ENCODE data around the gene MPP7.

MPP7 gene

GRCh38 chr10:28293236-28294168, 9.4 kb downstream of the MPP7 start:
- H3K4me2 ChIP-seq (ENCODE audit: low read length) = no peak overlapping the region
- no peaks in the 10 kb centered on the region for H3K27me3 ChIP-seq (ENCODE audit: control insufficient read depth, low read length)
- no peaks in the 10 kb centered on the region for H4K20me1 ChIP-seq (ENCODE audit: control insufficient read depth, insufficient read depth, low read depth, low read length)
- no peak overlapping the region for H3K4me3 ChIP-seq (ENCODE audit: low read length)
- TF ChIP-seq EZH2phosphoT487 (IDR thresholded peaks at IDR 0.05; ENCODE audit: borderline replicate concordance, low read length) (no peak), CTCF (IDR thresholded peaks at IDR 0.05; ENCODE audit: low read depth, low read length, poor library complexity, severe bottlenecking) (no peak)
- no peaks in the 10 kb centered on the region for H3K4me1 ChIP-seq (ENCODE audit: control insufficient read depth, low read length)
- H3K9me2 ChIP-seq (replicated peaks; ENCODE audit: control insufficient read depth, low read length) = no peaks in the 10 kb centered on the region
- no peak overlapping the region for H3K27ac ChIP-seq (ENCODE audit: low read depth, low read length)
- no peaks in the 10 kb centered on the region for H3F3A ChIP-seq (ENCODE audit: control insufficient read depth, insufficient read depth)
- H3K79me2 ChIP-seq (ENCODE audit: control insufficient read depth, low read length) = no peaks in the 10 kb centered on the region
- no peaks in the 10 kb centered on the region for H3K9me3 ChIP-seq (ENCODE audit: control insufficient read depth, insufficient read depth, low read length)
- H3K36me3 ChIP-seq (ENCODE audit: control insufficient read depth, low read length) = no peaks in the 10 kb centered on the region

- no peaks in the 10 kb centered on the region for H3K79me2 ChIP-seq (ENCODE audit: control insufficient read depth, low read length)
- no peaks in the 10 kb centered on the region for H3F3A ChIP-seq (ENCODE audit: control insufficient read depth, insufficient read depth)
- H3K4me2 ChIP-seq (ENCODE audit: low read length) = no peak overlapping the region
- H3K9me2 ChIP-seq (replicated peaks; ENCODE audit: control insufficient read depth, low read length) = no peaks in the 10 kb centered on the region
- H3K9me3 ChIP-seq (ENCODE audit: control insufficient read depth, insufficient read depth, low read length) = no peaks in the 10 kb centered on the region
- no peaks in the 10 kb centered on the region for H3K36me3 ChIP-seq (ENCODE audit: control insufficient read depth, low read length)
- H3K4me1 ChIP-seq (ENCODE audit: control insufficient read depth, low read length) = no peaks in the 10 kb centered on the region
- H4K20me1 ChIP-seq (ENCODE audit: control insufficient read depth, insufficient read depth, low read depth, low read length) = no peaks in the 10 kb centered on the region
- TF ChIP-seq EZH2phosphoT487 (IDR thresholded peaks at IDR 0.05; ENCODE audit: borderline replicate concordance, low read length) = no peak
- TF ChIP-seq CTCF (IDR thresholded peaks at IDR 0.05; ENCODE audit: low read depth, low read length, poor library complexity, severe bottlenecking) = no peak
- H3K4me3 ChIP-seq (ENCODE audit: low read length) = no peak overlapping the region
- H3K27me3 ChIP-seq (ENCODE audit: control insufficient read depth, low read length) = no peaks in the 10 kb centered on the region
- no peak overlapping the region for H3K27ac ChIP-seq (ENCODE audit: low read depth, low read length)
Observed at GRCh38 chr10:28291881-28292297, 11.0 kb downstream of the MPP7 start.

GRCh38 chr10:28285816-28286215, 17.0 kb downstream of the MPP7 start:
- Histone ChIP-seq H3K4me2 (ENCODE audit: low read length) (no peak overlapping the region), H3K9me2 (replicated peaks; ENCODE audit: control insufficient read depth, low read length) (no peaks in the 10 kb centered on the region), H3K9me3 (ENCODE audit: control insufficient read depth, insufficient read depth, low read length) (no peaks in the 10 kb centered on the region), H3F3A (ENCODE audit: control insufficient read depth, insufficient read depth) (no peaks in the 10 kb centered on the region), H3K4me1 (ENCODE audit: control insufficient read depth, low read length) (no peaks in the 10 kb centered on the region), H3K27me3 (ENCODE audit: control insufficient read depth, low read length) (peaks cover 3% of the 10 kb centered on the region; the same call in 1 of the 2 replicates), H3K4me3 (ENCODE audit: low read length) (no peak overlapping the region), H4K20me1 (ENCODE audit: control insufficient read depth, insufficient read depth, low read depth, low read length) (no peaks in the 10 kb centered on the region), H3K36me3 (ENCODE audit: control insufficient read depth, low read length) (no peaks in the 10 kb centered on the region; the same call in 1 of the 2 replicates), H3K79me2 (ENCODE audit: control insufficient read depth, low read length) (no peaks in the 10 kb centered on the region), H3K27ac (ENCODE audit: low read depth, low read length) (no peak overlapping the region)
- TF ChIP-seq CTCF (IDR thresholded peaks at IDR 0.05; ENCODE audit: low read depth, low read length, poor library complexity, severe bottlenecking) = no peak
- no peak for TF ChIP-seq EZH2phosphoT487 (IDR thresholded peaks at IDR 0.05; ENCODE audit: borderline replicate concordance, low read length)
